Mesothelial cell of epicardium (in vitro differentiated cells): ENCODE results near the gene YEATS2. TPM values are rescaled to one million over a fixed set of nuclear protein-coding genes. Genes with fewer than 3 reads are reported as not detected.
A peak's percentile ranks its signal among the peaks of the same experiment; 100 is the strongest.

Experiments used
- DNase-seq, 2 experiments: peaks; one replicate each; pipeline ENCODE4 v3.0.0; 2021; ENCODE audit warnings: low spot score in 2 of 2; ENCODE audit not compliant: unreplicated experiment in 2 of 2
- H3K27ac Mint-ChIP-seq: 2 replicates; pipeline ENCODE4 v1.8.0; 2021; ENCODE audit warnings: mixed read lengths
- H3K27me3 Mint-ChIP-seq: 2 replicates; pipeline ENCODE4 v1.8.0; 2021; ENCODE audit warnings: low read depth, mixed read lengths
- H3K36me3 Mint-ChIP-seq: 2 replicates; pipeline ENCODE4 v1.8.0; 2021; ENCODE audit warnings: mixed read lengths
- H3K4me1 Mint-ChIP-seq: 2 replicates; pipeline ENCODE4 v1.8.0; 2021; ENCODE audit warnings: mixed read lengths
- H3K4me3 Mint-ChIP-seq: 2 replicates; pipeline ENCODE4 v1.8.0; 2021; ENCODE audit warnings: mild to moderate bottlenecking, moderate library complexity, mixed read lengths
- H3K9me3 Mint-ChIP-seq: 2 replicates; pipeline ENCODE4 v1.8.0; 2021; ENCODE audit warnings: mixed read lengths
- total RNA-seq: library from RNA; stranded (reverse); gene quantifications from 3 replicates; pipeline ENCODE4 v1.2.1, GENCODE V29; 2021
- TF ChIP-seq, protein P1 (sequence below): fragments of 200-600 bp; sonication (generic); IDR thresholded peaks from one replicate; pipeline ENCODE4 v1.5.0; 2021; ENCODE audit warnings: antibody characterized with exemption; ENCODE audit not compliant: unreplicated experiment

Gene YEATS2
- total RNA-seq, 1 donor from 2014 or later, result 72.7 TPM

DNA sequence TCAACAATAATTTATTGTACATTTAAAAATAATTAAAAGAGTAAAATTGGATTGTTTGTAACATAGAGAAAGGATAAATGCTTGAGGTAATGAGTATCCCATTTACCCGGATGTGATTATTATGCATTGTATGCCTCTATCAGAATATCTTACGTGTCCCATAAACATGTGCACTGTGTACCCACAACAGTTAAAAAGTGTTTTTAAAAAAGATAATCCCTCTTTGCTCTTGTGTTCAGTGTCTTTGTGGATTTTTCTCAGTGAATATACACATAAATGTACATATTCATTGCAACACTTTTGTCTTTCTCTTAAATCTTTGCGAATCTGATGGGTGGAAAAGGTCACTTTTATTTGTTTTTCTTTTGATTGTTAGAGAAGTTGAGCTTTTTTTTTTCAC, 20.4 kb downstream of the YEATS2 start:
- H3K9me3 Mint-ChIP-seq, result no peaks in the 10 kb centered on the region
- DNase-seq, result no peak
- no peaks in the 10 kb centered on the region for H3K27me3 Mint-ChIP-seq
- TF ChIP-seq, protein P1, sequence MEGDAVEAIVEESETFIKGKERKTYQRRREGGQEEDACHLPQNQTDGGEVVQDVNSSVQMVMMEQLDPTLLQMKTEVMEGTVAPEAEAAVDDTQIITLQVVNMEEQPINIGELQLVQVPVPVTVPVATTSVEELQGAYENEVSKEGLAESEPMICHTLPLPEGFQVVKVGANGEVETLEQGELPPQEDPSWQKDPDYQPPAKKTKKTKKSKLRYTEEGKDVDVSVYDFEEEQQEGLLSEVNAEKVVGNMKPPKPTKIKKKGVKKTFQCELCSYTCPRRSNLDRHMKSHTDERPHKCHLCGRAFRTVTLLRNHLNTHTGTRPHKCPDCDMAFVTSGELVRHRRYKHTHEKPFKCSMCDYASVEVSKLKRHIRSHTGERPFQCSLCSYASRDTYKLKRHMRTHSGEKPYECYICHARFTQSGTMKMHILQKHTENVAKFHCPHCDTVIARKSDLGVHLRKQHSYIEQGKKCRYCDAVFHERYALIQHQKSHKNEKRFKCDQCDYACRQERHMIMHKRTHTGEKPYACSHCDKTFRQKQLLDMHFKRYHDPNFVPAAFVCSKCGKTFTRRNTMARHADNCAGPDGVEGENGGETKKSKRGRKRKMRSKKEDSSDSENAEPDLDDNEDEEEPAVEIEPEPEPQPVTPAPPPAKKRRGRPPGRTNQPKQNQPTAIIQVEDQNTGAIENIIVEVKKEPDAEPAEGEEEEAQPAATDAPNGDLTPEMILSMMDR, result no peak
- H3K27ac Mint-ChIP-seq, result peak overlapping the region; percentile 35
- H3K36me3 Mint-ChIP-seq, result peaks cover 33% of the 10 kb centered on the region
- no peaks in the 10 kb centered on the region for H3K4me1 Mint-ChIP-seq
- H3K4me3 Mint-ChIP-seq, result no peak overlapping the region

DNA sequence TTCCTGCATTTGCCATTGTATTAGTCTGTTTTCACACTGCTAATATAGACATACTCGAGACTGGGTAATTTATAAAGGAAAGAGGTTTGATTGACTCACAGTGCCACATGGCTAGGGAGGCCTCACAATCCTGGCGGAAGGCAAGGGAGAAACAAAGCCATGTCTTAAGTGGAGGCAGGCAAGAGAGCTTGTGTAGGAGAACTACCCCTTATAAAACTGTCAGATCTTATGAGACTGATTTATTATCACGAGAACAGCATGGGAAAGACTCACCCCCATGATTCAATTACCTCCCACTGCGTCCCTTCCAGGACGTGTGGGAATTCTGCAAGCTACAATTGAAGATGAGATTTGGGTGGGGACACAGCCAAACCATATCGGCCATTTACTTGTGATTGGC, 27.8 kb downstream of the YEATS2 start:
- Mint-ChIP-seq H3K9me3 (no peaks in the 10 kb centered on the region), H3K36me3 (peaks cover 59% of the 10 kb centered on the region)

DNA sequence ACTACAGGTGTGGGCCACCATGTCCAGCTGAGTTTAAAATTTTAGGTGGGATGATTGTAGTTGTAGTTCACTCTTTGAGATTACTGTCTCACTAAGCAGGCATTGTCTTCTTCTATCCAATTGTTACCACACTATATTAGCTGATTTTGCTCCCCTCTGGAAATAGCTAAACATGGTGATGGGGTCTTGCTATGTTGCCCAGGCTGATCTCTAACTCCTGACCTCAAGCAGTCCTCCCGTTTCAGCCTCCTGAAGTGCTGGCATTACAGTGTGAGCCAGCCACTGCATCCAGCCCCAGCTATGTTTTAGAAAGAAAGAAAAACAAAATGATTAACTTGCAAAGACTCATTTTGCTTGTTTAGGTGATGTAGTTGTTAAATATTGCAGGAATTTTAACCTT, 30.6 kb downstream of the YEATS2 start:
- no peaks in the 10 kb centered on the region for H3K9me3 Mint-ChIP-seq
- no peak for DNase-seq
- TF ChIP-seq, protein P1, result no peak
- peaks cover 56% of the 10 kb centered on the region for H3K36me3 Mint-ChIP-seq
- H3K4me1 Mint-ChIP-seq, result no peaks in the 10 kb centered on the region
- no peaks in the 10 kb centered on the region for H3K27me3 Mint-ChIP-seq
- no peak overlapping the region for H3K27ac Mint-ChIP-seq
- no peak overlapping the region for H3K4me3 Mint-ChIP-seq

More for the DNA sequence above, 27.8 kb downstream of the YEATS2 start:
- Mint-ChIP-seq H3K27ac (no peak overlapping the region), H3K27me3 (no peaks in the 10 kb centered on the region), H3K4me1 (no peaks in the 10 kb centered on the region), H3K4me3 (no peak overlapping the region)
- TF ChIP-seq, protein P1, result no peak
- DNase-seq, result no peak

DNA sequence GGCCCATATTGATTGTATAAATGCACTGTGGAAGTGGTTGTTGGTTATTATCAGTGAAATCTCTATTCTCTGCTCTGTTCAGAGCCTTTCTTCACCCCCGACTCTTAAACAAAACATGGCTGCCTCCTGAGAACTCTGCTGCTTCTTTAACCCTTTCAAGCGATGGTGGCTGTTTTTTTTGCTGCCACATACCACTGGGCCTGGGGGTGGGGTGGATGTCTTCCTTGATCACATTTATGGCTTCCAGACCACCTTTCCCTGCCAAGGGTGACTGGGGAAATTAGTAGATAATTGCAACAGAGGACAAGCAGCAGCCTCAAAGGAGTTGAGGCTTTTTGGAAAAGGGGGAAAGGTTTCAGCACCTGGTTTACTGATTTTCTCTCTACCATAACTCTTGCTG, 32.8 kb downstream of the YEATS2 start:
- no peak for DNase-seq
- H3K36me3 Mint-ChIP-seq, result peaks cover 61% of the 10 kb centered on the region
- H3K4me3 Mint-ChIP-seq, result no peak overlapping the region
- TF ChIP-seq, protein P1, result no peak
- H3K4me1 Mint-ChIP-seq, result peaks cover 4% of the 10 kb centered on the region
- H3K27ac Mint-ChIP-seq, result no peak overlapping the region
- no peaks in the 10 kb centered on the region for H3K27me3 Mint-ChIP-seq
- H3K9me3 Mint-ChIP-seq, result no peaks in the 10 kb centered on the region

DNA sequence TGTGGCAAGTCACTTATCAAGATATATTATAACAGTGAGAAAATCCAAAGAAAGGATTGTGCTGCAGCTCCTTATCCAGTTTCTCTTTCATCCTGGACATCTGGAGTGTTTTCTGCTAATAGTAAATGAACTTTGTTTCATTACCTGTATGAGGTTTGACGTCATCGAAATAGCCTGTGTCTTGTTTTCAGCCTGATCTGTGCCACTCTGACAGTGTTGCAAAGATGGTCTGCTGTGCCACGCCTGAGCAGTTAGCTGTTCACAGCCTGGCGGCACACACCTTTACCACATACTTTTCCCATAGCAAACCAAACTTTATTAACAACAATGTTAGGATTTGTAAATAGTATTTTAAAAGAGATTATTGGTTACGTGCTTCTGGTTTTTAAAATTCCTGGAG, 34.0 kb downstream of the YEATS2 start:
- no peak for DNase-seq
- Mint-ChIP-seq H3K27me3 (no peaks in the 10 kb centered on the region), H3K4me3 (no peak overlapping the region), H3K27ac (no peak overlapping the region), H3K36me3 (peaks cover 55% of the 10 kb centered on the region), H3K9me3 (no peaks in the 10 kb centered on the region), H3K4me1 (peaks cover 8% of the 10 kb centered on the region)
- TF ChIP-seq, protein P1, result no peak

DNA sequence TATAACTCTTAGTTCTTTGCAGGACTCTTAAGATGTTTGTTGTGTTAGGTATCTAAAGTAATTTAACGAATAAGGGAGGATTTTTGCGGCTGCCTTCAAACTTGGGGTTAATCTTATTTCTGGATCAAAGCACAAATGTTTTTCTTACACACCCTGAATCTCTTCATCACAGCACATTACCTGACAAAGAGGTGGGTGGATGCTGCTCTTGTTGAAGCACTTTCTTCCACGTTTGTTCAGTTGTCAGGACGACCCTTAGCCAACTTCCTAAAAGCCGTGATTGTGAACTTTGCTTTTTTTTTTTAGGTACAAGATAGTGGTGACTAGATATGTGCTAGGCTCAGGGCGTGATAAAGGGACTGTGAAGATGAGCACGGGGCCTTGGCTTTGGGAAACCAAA, 36.0 kb downstream of the YEATS2 start:
- H3K4me1 Mint-ChIP-seq, result peaks cover 8% of the 10 kb centered on the region
- DNase-seq, result no peak
- H3K4me3 Mint-ChIP-seq, result no peak overlapping the region
- no peaks in the 10 kb centered on the region for H3K27me3 Mint-ChIP-seq
- no peaks in the 10 kb centered on the region for H3K9me3 Mint-ChIP-seq
- TF ChIP-seq, protein P1, result no peak
- no peak overlapping the region for H3K27ac Mint-ChIP-seq
- H3K36me3 Mint-ChIP-seq, result peaks cover 54% of the 10 kb centered on the region
